AG09309 (cell line): ENCODE data around the gene PABPC1L.

Experiments
- DNase-seq: peaks from one replicate; pipeline ENCODE4 v3.0.0-alpha.2; 2010; ENCODE audit warnings: low read depth
- H3K4me3 ChIP-seq: 2 replicates; pipeline ENCODE4 v1.5.1; 2011; ENCODE audit warnings: mild to moderate bottlenecking, low read depth, low read length, moderate library complexity; ENCODE audit not compliant: control insufficient read depth
- CTCF ChIP-seq: IDR thresholded peaks from 2 replicates; pipeline ENCODE4 v1.5.1; 2011; ENCODE audit warnings: mild to moderate bottlenecking, low read depth, low read length, inconsistent platforms; ENCODE audit not compliant: insufficient read depth, control insufficient read depth; ENCODE audit errors: missing control alignments

Gene PABPC1L

GRCh38 chr20:44988631-44989171 is 78.8 kb downstream of the PABPC1L start:
- no peak for DNase-seq
- no peak overlapping the region for H3K4me3 ChIP-seq
- TF ChIP-seq CTCF, result no peak
